Fibroblast of pulmonary artery (primary cell): Measurements from ENCODE around the gene PGM5.

Source experiments
- DNase-seq: peaks from one replicate; pipeline ENCODE4 v3.0.0-alpha.2; 2010; ENCODE audit warnings: low read depth
- H3K4me3 ChIP-seq: replicated peaks from 2 replicates; pipeline ENCODE4 v1.5.1; 2011; ENCODE audit warnings: low read depth, mild to moderate bottlenecking, control low read depth, low read length, moderate library complexity
- TF ChIP-seq, protein P1 (sequence below): IDR thresholded peaks from 2 replicates; pipeline ENCODE4 v1.5.1; 2011; ENCODE audit warnings: mild to moderate bottlenecking, control low read depth, low read length, inconsistent platforms; ENCODE audit errors: missing control alignments

PGM5 gene

DNA sequence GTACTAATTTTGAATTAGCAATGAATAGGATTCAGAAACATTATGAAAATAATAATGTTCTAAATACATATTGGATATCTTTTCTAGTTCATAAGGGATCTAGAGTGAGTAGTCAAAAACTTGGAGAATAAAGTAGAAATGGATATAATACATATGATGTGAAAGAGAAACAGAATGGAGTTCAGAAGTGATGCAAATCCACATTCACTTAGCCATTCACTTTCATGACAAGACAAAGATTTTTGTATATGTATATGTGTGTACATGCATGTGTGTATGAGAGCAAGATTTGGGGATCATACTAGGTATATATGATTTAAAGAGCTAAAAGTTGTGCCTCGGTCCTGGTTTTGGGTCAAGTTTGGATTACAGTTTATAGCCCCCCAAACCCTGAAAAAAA lies 150.1 kb downstream of the PGM5 start:
- TF ChIP-seq, protein P1, sequence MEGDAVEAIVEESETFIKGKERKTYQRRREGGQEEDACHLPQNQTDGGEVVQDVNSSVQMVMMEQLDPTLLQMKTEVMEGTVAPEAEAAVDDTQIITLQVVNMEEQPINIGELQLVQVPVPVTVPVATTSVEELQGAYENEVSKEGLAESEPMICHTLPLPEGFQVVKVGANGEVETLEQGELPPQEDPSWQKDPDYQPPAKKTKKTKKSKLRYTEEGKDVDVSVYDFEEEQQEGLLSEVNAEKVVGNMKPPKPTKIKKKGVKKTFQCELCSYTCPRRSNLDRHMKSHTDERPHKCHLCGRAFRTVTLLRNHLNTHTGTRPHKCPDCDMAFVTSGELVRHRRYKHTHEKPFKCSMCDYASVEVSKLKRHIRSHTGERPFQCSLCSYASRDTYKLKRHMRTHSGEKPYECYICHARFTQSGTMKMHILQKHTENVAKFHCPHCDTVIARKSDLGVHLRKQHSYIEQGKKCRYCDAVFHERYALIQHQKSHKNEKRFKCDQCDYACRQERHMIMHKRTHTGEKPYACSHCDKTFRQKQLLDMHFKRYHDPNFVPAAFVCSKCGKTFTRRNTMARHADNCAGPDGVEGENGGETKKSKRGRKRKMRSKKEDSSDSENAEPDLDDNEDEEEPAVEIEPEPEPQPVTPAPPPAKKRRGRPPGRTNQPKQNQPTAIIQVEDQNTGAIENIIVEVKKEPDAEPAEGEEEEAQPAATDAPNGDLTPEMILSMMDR, result no peak
- H3K4me3 ChIP-seq, result no peak overlapping the region
- no peak for DNase-seq

DNA sequence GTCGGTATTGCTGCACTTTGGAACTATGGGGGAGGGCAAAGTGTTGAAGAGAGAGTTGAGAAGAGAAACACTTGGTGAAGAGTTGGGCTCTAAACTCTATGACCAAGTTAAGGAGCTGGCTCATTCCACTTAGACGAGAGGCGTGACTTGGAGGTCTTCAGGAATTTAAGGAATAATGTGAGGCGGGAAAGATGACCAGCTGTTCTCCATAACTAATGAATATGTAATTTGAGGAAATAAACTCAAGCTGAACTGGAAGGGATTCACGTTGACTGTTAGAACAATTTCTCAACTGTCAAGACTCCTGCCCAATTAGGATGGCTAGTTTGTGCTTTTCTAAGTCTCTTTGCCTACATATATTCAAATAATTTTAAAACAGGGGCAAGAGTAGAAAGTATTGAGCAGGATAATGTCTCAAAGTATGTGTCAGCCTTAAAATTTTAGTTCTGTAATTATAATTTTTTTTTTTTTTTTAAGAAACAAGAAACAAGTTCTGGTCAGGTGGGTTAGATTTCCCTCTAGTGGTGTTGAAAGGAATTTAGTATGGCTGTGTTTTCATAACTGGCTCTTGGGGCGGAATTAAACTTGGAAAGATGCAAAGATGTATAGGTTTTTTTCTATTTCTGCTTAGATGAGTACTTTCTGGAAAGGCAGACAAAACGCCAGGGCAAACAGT lies 150.9 kb downstream of the PGM5 start:
- no peak overlapping the region for H3K4me3 ChIP-seq
- TF ChIP-seq, protein P1, result peak; percentile 57
- DNase-seq, result peak; percentile 44

DNA sequence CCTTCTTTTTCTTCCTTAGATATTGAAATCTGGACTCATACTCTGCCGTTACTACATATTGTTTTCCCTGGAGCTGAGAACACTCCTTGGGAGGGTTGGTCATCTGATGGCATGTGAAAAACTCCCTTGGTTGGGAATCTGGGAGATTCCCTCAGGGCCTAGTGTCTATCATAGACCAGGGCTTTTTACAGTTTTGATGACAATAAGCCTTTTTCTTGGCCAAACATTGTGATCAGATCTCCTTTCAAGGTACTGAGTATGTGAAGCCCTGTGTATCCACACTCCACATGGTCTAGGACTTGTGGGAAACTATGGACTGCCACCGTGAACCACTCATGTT lies 151.4 kb downstream of the PGM5 start:
- TF ChIP-seq, protein P1, result no peak
- no peak for DNase-seq
- H3K4me3 ChIP-seq, result no peak overlapping the region

GRCh38 chr9:68508547-68508946 lies 152.1 kb downstream of the PGM5 start:
- no peak for DNase-seq
- TF ChIP-seq, protein P1, result no peak
- H3K4me3 ChIP-seq, result no peak overlapping the region

- H3K4me3 ChIP-seq, result no peak overlapping the region
- no peak for DNase-seq
- TF ChIP-seq, protein P1, result no peak
Measured at GRCh38 chr9:68509689-68510088, 153.3 kb downstream of the PGM5 start.

DNA sequence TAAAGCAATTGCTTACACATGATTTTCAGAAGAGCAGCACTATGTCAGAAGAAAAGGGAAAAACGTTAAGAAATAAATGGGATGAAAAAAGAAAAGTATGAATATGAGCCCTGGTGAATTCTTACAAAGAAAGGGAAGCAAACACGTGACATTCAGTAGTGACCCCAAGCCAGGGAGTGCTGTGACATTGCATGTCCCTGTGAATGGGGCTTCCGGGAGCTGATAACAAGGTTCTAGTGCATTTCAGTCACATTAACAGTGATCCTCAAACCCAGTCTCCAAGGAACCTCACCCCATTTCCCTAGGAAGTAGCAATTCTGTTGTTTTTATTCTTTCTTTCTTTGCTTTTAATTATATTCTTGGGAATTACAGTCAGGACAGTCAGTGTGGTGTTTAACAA lies 157.0 kb downstream of the PGM5 start:
- DNase-seq, result no peak
- TF ChIP-seq, protein P1, result no peak
- no peak overlapping the region for H3K4me3 ChIP-seq

GRCh38 chr9:68513981-68514380 lies 157.6 kb downstream of the PGM5 start:
- no peak overlapping the region for H3K4me3 ChIP-seq
- TF ChIP-seq, protein P1, result no peak
- DNase-seq, result no peak
